Heart right ventricle (tissue), 16 donors: Measurements from ENCODE around the gene GPR61. TPM values are rescaled to one million over a fixed set of nuclear protein-coding genes. Genes with fewer than 3 reads are reported as not detected.

Experiments
- ATAC-seq, 8 donors: fragments of 200-7000 bp; cut with Tn5 transposase; one replicate each; pipeline ENCODE4 v1.9.1; 2020; ENCODE audit warnings: mild to moderate bottlenecking in 8 of 8, moderate library complexity in 8 of 8, moderate number of reproducible peaks in 1 of 8
- DNase-seq, 2 donors: peaks; one replicate each; pipeline ENCODE4 v3.0.0-alpha.2; 2020
- H3K27ac ChIP-seq, 10 donors: fragments of 200-600 bp; sonication (generic) in 2 of 10; one replicate each; pipeline versions ENCODE4 v1.5.0 to v1.8.0; 2020 to 2022; ENCODE audit warnings: mild to moderate bottlenecking in 3 of 10
- H3K27me3 ChIP-seq, 7 donors: fragments of 200-600 bp; one replicate each; pipeline ENCODE4 v1.8.0; 2021 to 2022; ENCODE audit warnings: mild to moderate bottlenecking in 2 of 7
- H3K36me3 ChIP-seq, 9 donors: fragments of 200-600 bp; sonication (generic) in 1 of 9; one replicate each; pipeline versions ENCODE4 v1.5.0 to v1.8.0; 2020 to 2022; ENCODE audit warnings: mild to moderate bottlenecking in 2 of 9
- H3K4me1 ChIP-seq, 9 donors: fragments of 200-600 bp; sonication (generic) in 1 of 9; one replicate each; pipeline versions ENCODE4 v1.5.0 to v1.8.0; 2020 to 2022; ENCODE audit warnings: mild to moderate bottlenecking in 4 of 9
- H3K4me3 ChIP-seq, 10 donors: fragments of 200-600 bp; sonication (generic) in 2 of 10; one replicate each; pipeline versions ENCODE4 v1.5.0 to v1.8.0; 2020 to 2022; ENCODE audit warnings: mild to moderate bottlenecking in 7 of 10, moderate library complexity in 2 of 10
- H3K9me3 ChIP-seq, 11 donors: fragments of 200-600 bp in 10 of 11; sonication (generic) in 2 of 11; one replicate each; pipeline versions ENCODE4 v1.5.0 to v1.8.0; 2013 to 2022; ENCODE audit warnings: mild to moderate bottlenecking in 2 of 11, control low read depth in 1 of 11, moderate library complexity in 1 of 11
- WGBS, 2 donors: extraction: QIAGEN DNeasy Blood & Tissue Kit; methylation state at CpG; one replicate each; pipeline ENCODE4 v1.1.7; 2013; ENCODE audit warnings: inconsistent platforms in 1 of 2; 5-methylcytosine and 5-hydroxymethylcytosine counted together
- intact Hi-C, 10 donors: fragments of 100-400 bp; cut with DNase I; formaldehyde crosslinking; loops; one replicate each; pipeline versions ENCODE4 v1.11.1 to v1.14.2; 2022
- polyA plus RNA-seq, 2 donors: library from polyadenylated mRNA; stranded (reverse); fragments of 200-250 nt; gene quantifications; one replicate each; pipeline ENCODE4 v1.2.3, GENCODE V29; 2013
- total RNA-seq, 10 donors: library from RNA; stranded (reverse); fragmentation: NEBNext Ultra II Directional in 3 of 10; extraction: Animal tissue kit (Norgen Biotek cat#: 25700) in 3 of 10; gene quantifications; one replicate each; pipeline versions ENCODE4 v1.2.1 to v1.2.4, GENCODE V29; 2021 to 2023
- TF ChIP-seq, protein P1 (sequence below), 9 donors: fragments of 200-600 bp; sonication (generic) in 2 of 9; IDR thresholded peaks; one replicate each; pipeline versions ENCODE4 v1.5.0 to v1.8.0; 2021 to 2022; ENCODE audit warnings: antibody characterized with exemption in 9 of 9, mild to moderate bottlenecking in 5 of 9, moderate library complexity in 1 of 9
- donor health status: Arrhythmogenic right ventricular cardiomyopathy.
- donor health status: ischemic (EF 13 %, LVEDD 7.1; RV severe dilation, severe dysfunction).
- donor health status: healthy with polysubstance abuse.
- donor health status: DM: no; HTN: yes; CAD: no.
- donor health status: DM: no; HTN: no; CAD: no.
- donor health status: ischemic (EF 25% LVEDD 6.9; RV normal size, moderate dysfunction).
- donor health status: ischemic (EF 25% LVEDD 5.7; RV mildly dilated, moderate dysfunction).
- donor health status: healthy.
- donor health status: DM: yes; HTN: yes; CAD: no.
- donor health status: Ischemic cardiomyopathy.
- donor health status: ischemic (EF 35%, LVEDD 5.7; RV mildly dilated, moderate dysfunction).
- donor health status: nonischemic (EF 11% LVEDD 7.7; RV severe dilation, severe dysfunction).
- donor health status: DM: yes; HTN: yes; CAD: no.
- donor health status: PGD.
- donor health status: ischemic (EF 29% LVEDD 5.4; RV normal size, mild dysfunction).
- donor health status: nonischemic (EF 23%, LVEDD 6.1; RV moderate dilation, normal function).

GPR61 gene
- total and polyA plus RNA-seq, 12 donors = 0.11 to 1.0 (median 0.31) TPM; not detected in 4

DNA sequence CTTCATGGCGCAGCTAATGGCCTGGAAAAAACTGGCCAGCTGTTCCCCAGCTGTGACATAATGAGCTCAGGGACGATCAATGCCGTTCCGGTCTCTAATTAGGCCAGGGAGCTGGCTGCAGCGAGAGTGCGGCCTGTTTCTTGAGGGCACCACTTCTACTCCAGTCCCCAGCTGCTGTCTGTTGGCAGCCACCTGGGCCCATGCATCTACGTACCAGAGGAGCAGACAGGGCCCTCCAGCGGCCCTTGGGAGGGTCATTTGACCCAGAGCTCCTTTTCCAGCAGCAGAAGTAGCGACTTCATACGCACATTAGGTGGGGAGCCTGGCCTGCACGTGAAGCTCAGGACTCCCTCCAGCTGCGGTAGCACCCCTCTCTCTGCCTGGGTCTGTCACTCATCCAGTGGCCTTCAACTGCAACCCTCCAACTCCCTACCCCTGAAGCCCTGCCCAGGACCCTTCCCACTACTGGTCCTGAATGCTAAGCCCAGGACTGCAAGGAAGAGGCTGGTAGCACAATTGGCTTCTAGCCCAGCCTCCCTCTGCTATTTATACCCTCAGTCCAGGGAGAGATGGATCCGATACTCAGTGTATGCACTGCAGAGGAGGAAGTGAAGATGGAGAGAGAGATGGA is 9.1 kb upstream of the GPR61 start:
- WGBS, 2 donors = 59 to 66% methylated on average over 13 of the region's 13 CpGs
- Histone ChIP-seq H3K27me3 (no peaks in the 10 kb centered on the region), H3K36me3 (no peaks in the 10 kb centered on the region), H3K27ac (peak overlapping the region in 5 of 10 donors; percentile 6 to 34 (median 12)), H3K4me1 (peaks cover 9 to 44% (median 29%) of the 10 kb centered on the region in 9 donors), H3K4me3 (no peak overlapping the region), H3K9me3 (no peaks in the 10 kb centered on the region)
- DNase-seq = no peak
- intact Hi-C loops = loop anchor here in 8 of 10 donors (2.0 to 10.0 kb wide), 7 partner anchors 34 to 268 kb away; partner anchors contain the start of genes PSMA5 (in 4 of the 8) and PSRC1 (in 1 of the 8)
- TF ChIP-seq, protein P1, sequence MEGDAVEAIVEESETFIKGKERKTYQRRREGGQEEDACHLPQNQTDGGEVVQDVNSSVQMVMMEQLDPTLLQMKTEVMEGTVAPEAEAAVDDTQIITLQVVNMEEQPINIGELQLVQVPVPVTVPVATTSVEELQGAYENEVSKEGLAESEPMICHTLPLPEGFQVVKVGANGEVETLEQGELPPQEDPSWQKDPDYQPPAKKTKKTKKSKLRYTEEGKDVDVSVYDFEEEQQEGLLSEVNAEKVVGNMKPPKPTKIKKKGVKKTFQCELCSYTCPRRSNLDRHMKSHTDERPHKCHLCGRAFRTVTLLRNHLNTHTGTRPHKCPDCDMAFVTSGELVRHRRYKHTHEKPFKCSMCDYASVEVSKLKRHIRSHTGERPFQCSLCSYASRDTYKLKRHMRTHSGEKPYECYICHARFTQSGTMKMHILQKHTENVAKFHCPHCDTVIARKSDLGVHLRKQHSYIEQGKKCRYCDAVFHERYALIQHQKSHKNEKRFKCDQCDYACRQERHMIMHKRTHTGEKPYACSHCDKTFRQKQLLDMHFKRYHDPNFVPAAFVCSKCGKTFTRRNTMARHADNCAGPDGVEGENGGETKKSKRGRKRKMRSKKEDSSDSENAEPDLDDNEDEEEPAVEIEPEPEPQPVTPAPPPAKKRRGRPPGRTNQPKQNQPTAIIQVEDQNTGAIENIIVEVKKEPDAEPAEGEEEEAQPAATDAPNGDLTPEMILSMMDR (IDR thresholded peaks at IDR 0.05) = no peak
- ATAC-seq = no peak

DNA sequence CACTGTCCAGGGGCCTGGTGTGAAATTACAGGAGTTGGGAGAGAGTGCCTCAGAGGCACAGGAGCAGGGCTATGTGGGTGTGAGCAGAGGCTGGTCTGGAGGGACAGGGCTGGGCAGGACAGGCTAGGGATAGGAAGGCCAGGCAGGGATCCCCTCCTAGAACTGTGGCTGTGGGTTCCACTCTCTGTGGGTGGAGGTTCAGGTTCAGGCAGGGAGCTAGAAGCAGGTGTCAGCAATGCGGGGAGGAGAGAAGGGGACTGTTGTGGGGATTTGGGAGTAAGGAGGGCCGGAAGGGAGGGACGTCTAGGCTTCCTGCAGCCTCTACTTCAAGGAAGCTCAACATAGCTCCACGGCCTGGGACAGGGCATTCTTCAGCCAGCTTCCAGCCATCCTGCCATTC is 8.3 kb upstream of the GPR61 start:
- Histone ChIP-seq H3K4me3 (no peak overlapping the region), H3K9me3 (no peaks in the 10 kb centered on the region), H3K27me3 (no peaks in the 10 kb centered on the region), H3K27ac (peak overlapping the region in 4 of 10 donors; percentile 3 to 17 (median 8)), H3K36me3 (no peaks in the 10 kb centered on the region), H3K4me1 (peaks cover 9 to 52% (median 30%) of the 10 kb centered on the region in 9 donors)
- intact Hi-C loops = loop anchor here in 8 of 10 donors (2.0 to 10.0 kb wide), 7 partner anchors 35 to 269 kb away; partner anchors contain the start of genes PSMA5 (in 4 of the 8) and PSRC1 (in 1 of the 8)
- TF ChIP-seq, protein P1 (IDR thresholded peaks at IDR 0.05) = no peak
- 63 to 85% methylated on average over 4 of the region's 4 CpGs for WGBS, 2 donors
- no peak for DNase-seq
- no peak for ATAC-seq

DNA sequence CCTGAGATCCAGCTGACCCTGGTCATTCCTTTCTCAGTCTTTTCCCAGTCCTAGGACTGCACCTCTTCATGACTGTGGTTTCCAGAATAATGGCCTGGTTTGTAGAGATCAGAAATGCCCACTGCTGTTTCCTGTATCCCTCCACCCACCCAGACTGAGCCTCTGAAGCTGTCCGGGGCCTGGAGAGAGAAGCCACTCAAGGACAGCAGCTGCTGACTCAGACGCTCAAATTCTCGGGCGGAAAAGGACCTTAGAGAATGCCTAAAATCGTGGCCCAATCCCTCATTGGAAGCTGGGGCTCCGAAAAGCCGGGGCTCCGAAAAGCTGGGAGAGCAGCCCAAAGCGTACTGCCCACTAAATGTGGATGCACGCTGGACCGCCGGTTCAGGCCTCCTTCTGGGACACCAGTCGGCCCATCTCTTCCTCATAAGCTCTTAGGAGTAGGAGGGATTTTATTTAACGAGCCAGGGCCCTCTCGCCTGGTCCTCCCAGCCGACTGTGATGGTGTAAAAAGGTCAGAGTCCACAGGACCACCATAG is 7.8 kb upstream of the GPR61 start:
- peaks cover 9 to 57% (median 34%) of the 10 kb centered on the region in 9 donors for H3K4me1 ChIP-seq
- WGBS, 2 donors = 51 to 61% methylated on average over 16 of the region's 16 CpGs
- ATAC-seq = no peak

More for the DNA sequence above, 7.8 kb upstream of the GPR61 start:
- H3K36me3 ChIP-seq = no peaks in the 10 kb centered on the region
- no peak for DNase-seq
- TF ChIP-seq, protein P1 (IDR thresholded peaks at IDR 0.05) = no peak
- H3K27ac ChIP-seq = peak overlapping the region in 4 of 10 donors; percentile 3 to 80 (median 69)
- H3K4me3 ChIP-seq = peak overlapping the region in 6 of 10 donors; percentile 14 to 39 (median 28)
- no peaks in the 10 kb centered on the region for H3K9me3 ChIP-seq
- intact Hi-C loops = loop anchor here (1.0 to 10.0 kb wide), 12 partner anchors 34 to 270 kb away; partner anchors contain the start of genes PSMA5 (in 4 of the 10), CYB561D1 (in 2 of the 10) and PSRC1 (in 1 of the 10)
- no peaks in the 10 kb centered on the region for H3K27me3 ChIP-seq
